Fibroblast of lung (primary cell): ENCODE measurements around the gene PALLD.

Source experiments
- EZH2 ChIP-seq: IDR thresholded peaks from 2 replicates; pipeline ENCODE4 v1.5.1; 2012; ENCODE audit warnings: low read length, control low read depth, mild to moderate bottlenecking; ENCODE audit errors: missing control alignments
- TF ChIP-seq, protein P1 (sequence below), 2 donors: IDR thresholded peaks in 1 of 2; conservative IDR thresholded peaks in 1 of 2; 1 replicate in 1 of 2; 2 replicates in 1 of 2; pipeline ENCODE4 v1.5.1; 2011 to 2012; ENCODE audit warnings: low read length in 2 of 2, control low read depth in 1 of 2, inconsistent platforms in 1 of 2, low read depth in 1 of 2, mild to moderate bottlenecking in 1 of 2

DNA sequence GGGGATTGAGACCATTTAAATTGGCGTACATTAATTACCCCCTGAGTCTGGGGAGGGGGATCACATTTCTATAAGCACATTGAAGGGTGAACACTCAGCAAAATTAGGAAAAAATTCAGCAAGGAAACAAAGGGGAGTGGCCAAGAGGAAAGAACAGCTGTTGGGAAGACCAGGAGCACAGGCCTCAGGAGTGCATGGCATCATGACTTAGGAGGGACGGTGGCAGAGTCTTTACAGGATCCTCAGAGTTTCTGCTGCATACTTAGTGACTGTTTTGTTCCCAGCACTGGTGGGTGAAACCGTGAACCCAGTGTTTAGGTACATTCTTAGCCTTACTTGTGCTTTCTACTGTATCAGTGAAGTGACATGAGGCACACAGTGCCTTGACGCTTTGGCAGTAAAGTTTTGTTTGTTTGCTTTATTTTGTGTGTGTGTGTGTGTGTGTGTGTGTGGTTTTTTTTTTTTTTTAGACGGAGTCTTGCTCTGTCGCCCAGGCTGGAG, 391.9 kb downstream of the PALLD start:
- TF ChIP-seq, protein P1, sequence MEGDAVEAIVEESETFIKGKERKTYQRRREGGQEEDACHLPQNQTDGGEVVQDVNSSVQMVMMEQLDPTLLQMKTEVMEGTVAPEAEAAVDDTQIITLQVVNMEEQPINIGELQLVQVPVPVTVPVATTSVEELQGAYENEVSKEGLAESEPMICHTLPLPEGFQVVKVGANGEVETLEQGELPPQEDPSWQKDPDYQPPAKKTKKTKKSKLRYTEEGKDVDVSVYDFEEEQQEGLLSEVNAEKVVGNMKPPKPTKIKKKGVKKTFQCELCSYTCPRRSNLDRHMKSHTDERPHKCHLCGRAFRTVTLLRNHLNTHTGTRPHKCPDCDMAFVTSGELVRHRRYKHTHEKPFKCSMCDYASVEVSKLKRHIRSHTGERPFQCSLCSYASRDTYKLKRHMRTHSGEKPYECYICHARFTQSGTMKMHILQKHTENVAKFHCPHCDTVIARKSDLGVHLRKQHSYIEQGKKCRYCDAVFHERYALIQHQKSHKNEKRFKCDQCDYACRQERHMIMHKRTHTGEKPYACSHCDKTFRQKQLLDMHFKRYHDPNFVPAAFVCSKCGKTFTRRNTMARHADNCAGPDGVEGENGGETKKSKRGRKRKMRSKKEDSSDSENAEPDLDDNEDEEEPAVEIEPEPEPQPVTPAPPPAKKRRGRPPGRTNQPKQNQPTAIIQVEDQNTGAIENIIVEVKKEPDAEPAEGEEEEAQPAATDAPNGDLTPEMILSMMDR (conservative IDR thresholded peaks at IDR 0.05 in 1 of 2, IDR thresholded peaks at IDR 0.05 in 1 of 2; ENCODE audit: low read depth in 1 of 2, low read length in 2 of 2), result no peak
- no peak for TF ChIP-seq EZH2
